Gastrocnemius medialis (tissue), 4 donors: ENCODE results near the gene CAV2. TPM values are rescaled to one million over a fixed set of nuclear protein-coding genes. Genes with fewer than 3 reads are reported as not detected.

Experiments
- ATAC-seq, 2 donors: fragments of 150-250 bp; one replicate each; pipeline ENCODE4 v1.9.1; 2016
- DNase-seq, 2 donors: peaks; one replicate each; pipeline ENCODE4 v3.0.0-alpha.2; 2019
- H3K27ac ChIP-seq, 4 donors: fragments of 200-600 bp; sonication (generic); 1 replicate in 1 of 4; 2 replicates in 3 of 4; pipeline ENCODE4 v1.5.1; 2016 to 2018; ENCODE audit warnings: mild to moderate bottlenecking in 2 of 4, moderate library complexity in 1 of 4
- H3K27me3 ChIP-seq, 3 donors: fragments of 200-600 bp; sonication (generic) in 2 of 3; 1 replicate in 1 of 3; 2 replicates in 2 of 3; pipeline versions ENCODE4 v1.5.1 to v1.6.0; 2016 to 2019; ENCODE audit warnings: mild to moderate bottlenecking in 1 of 3, moderate library complexity in 1 of 3
- H3K36me3 ChIP-seq, 2 donors: fragments of 200-600 bp; sonication (generic) in 1 of 2; one replicate each; pipeline ENCODE4 v1.5.1; 2017 to 2018
- H3K4me1 ChIP-seq, 2 donors: fragments of 200-600 bp; sonication (generic) in 1 of 2; one replicate each; pipeline ENCODE4 v1.5.1; 2016 to 2017; ENCODE audit warnings: mild to moderate bottlenecking in 2 of 2
- H3K4me3 ChIP-seq, 4 donors: fragments of 200-600 bp; sonication (generic) in 3 of 4; 1 replicate in 1 of 4; 2 replicates in 3 of 4; pipeline ENCODE4 v1.5.1; 2016 to 2019; ENCODE audit warnings: mild to moderate bottlenecking in 2 of 4
- H3K9me3 ChIP-seq, 3 donors: fragments of 200-600 bp; sonication (generic) in 2 of 3; 1 replicate in 1 of 3; 2 replicates in 2 of 3; pipeline ENCODE4 v1.5.1; 2016 to 2019
- CTCF ChIP-seq, 5 experiments: fragments of 450-650 bp in 3 of 5; fragments of 200-600 bp in 2 of 5; sonication (generic) in 2 of 5; IDR thresholded peaks in 4 of 5; conservative IDR thresholded peaks in 1 of 5; 1 replicate in 4 of 5; 2 replicates in 1 of 5; pipeline ENCODE4 v1.5.1; 2016 to 2019; ENCODE audit warnings: antibody characterized with exemption in 5 of 5, mild to moderate bottlenecking in 3 of 5, moderate library complexity in 3 of 5
- POLR2A ChIP-seq, 2 donors: fragments of 450-650 bp; IDR thresholded peaks; one replicate each; pipeline ENCODE4 v1.6.1; 2017; ENCODE audit warnings: antibody characterized with exemption in 2 of 2, mild to moderate bottlenecking in 2 of 2, moderate library complexity in 2 of 2
- in situ Hi-C, 4 donors: fragments of 200-750 bp; cut with MboI; loops; one replicate each; pipeline versions ENCODE4 v1.15.0 to v1.8.0; 2017; ENCODE audit warnings: low sequenced_read_pairs in 4 of 4
- intact Hi-C: fragments of 100-400 bp; cut with DNase I; formaldehyde crosslinking; loops from one replicate; pipeline ENCODE4 v1.15.1; 2023; ENCODE audit warnings: low total_unique reads
- total RNA-seq, 4 donors: library from RNA; depleted of rRNA; stranded (reverse); fragments of >200 nt; gene quantifications; one replicate each; pipeline versions ENCODE4 v1.1.0 to v1.2.3, GENCODE V29; 2016

Gene CAV2, protein sequence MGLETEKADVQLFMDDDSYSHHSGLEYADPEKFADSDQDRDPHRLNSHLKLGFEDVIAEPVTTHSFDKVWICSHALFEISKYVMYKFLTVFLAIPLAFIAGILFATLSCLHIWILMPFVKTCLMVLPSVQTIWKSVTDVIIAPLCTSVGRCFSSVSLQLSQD
- total RNA-seq: 10 to 100 TPM; 12.7 to 26.2 (median 14.9) TPM

DNA sequence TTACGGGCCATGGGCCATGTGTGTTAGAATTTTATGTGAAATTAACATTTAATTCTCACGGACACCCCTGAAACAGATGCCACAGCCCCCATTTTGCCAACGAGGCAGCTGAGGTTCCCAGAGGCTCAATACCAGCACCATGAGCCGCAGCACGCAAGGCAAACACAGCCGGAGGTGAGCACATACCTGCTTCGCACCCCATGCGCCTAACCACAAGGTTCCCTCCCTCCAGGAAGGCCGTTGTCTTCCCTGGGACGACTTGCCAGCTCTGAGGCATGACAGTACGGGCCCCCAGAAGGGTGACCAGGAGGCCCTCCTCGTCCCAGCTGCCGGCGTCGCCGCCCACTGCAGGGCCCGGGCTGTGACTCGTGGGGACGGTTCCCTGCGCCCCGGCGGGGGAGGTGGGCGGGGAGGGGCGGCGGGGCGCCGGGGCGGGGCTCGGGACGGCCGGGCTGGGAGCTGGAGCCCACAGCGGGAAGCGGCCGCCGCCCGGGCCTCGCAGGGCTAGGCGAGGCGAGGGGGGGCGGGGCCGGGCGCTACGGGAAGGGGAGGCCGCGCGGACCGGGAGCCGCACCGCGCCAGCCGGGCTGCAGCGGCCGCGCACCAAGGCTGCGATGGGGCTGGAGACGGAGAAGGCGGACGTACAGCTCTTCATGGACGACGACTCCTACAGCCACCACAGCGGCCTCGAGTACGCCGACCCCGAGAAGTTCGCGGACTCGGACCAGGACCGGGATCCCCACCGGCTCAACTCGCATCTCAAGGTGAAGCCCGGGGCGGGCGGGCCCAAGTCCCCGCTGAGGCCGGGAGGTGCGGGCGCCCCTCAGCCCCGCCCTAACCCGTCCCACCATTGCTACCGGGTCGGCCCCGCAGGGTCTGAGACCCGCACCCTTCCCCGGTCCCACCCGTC, at the start of gene CAV2:
Gene CAV2 (plus strand): TSS at position 571 of the 910 bp plus-strand sequence. CDS start 44 bp downstream, at position 615.
- Histone ChIP-seq H3K27me3 (peaks cover 0 to 16% (median 11%) of the 10 kb centered on the region in 3 donors), H3K4me1 (peaks cover 0 to 6% of the 10 kb centered on the region in 2 donors), H3K27ac (peak within 1 kb of the TSS; percentile 74 to 87 (median 83)), H3K4me3 (peak within 1 kb of the TSS; percentile 74 to 87 (median 78)), H3K9me3 (no peaks in the 10 kb centered on the region), H3K36me3 (no peaks in the 10 kb centered on the region)
- DNase-seq (peak; percentile 10 to 18), ATAC-seq (peak; percentile 72 to 83)
- intact Hi-C loops (loop anchor here (2.0 kb wide), 1 partner anchor 25 kb away; the partner anchor contains the start of gene CAV1), in situ Hi-C loops (no loop called here)
- TF ChIP-seq POLR2A (IDR thresholded peaks at IDR 0.05): peak; percentile 38 to 44
- TF ChIP-seq CTCF (IDR thresholded peaks at IDR 0.05 in 4 of 5, conservative IDR thresholded peaks at IDR 0.05 in 1 of 5): no peak

GRCh38 chr7:116449950-116450349, 49.6 kb upstream of the CAV2 start:
- Histone ChIP-seq H3K9me3 (no peaks in the 10 kb centered on the region), H3K4me1 (no peaks in the 10 kb centered on the region), H3K27ac (no peak overlapping the region), H3K36me3 (no peaks in the 10 kb centered on the region), H3K27me3 (no peaks in the 10 kb centered on the region), H3K4me3 (no peak overlapping the region)
- no peak for ATAC-seq
- intact Hi-C loops (no loop called here), in situ Hi-C loops (no loop called here)
- DNase-seq: no peak
- TF ChIP-seq POLR2A (IDR thresholded peaks at IDR 0.05) (no peak), CTCF (IDR thresholded peaks at IDR 0.05 in 4 of 5, conservative IDR thresholded peaks at IDR 0.05 in 1 of 5) (no peak)

- Histone ChIP-seq H3K4me1 (no peaks in the 10 kb centered on the region), H3K4me3 (no peak overlapping the region), H3K27ac (no peak overlapping the region), H3K36me3 (no peaks in the 10 kb centered on the region), H3K27me3 (no peaks in the 10 kb centered on the region), H3K9me3 (no peaks in the 10 kb centered on the region)
- TF ChIP-seq POLR2A (IDR thresholded peaks at IDR 0.05): no peak
- TF ChIP-seq CTCF (IDR thresholded peaks at IDR 0.05 in 4 of 5, conservative IDR thresholded peaks at IDR 0.05 in 1 of 5): no peak
- intact Hi-C loops (no loop called here), in situ Hi-C loops (no loop called here)
- no peak for DNase-seq
- ATAC-seq: no peak
These were observed 47.4 kb upstream of the CAV2 start for GRCh38 chr7:116451957-116452729.

- Histone ChIP-seq H3K4me3 (no peak overlapping the region), H3K27ac (no peak overlapping the region), H3K9me3 (no peaks in the 10 kb centered on the region), H3K4me1 (no peaks in the 10 kb centered on the region), H3K27me3 (no peaks in the 10 kb centered on the region), H3K36me3 (no peaks in the 10 kb centered on the region)
- DNase-seq: no peak
- in situ Hi-C loops: no loop called here
- no peak for ATAC-seq
- intact Hi-C loops: no loop called here
- TF ChIP-seq CTCF (IDR thresholded peaks at IDR 0.05 in 4 of 5, conservative IDR thresholded peaks at IDR 0.05 in 1 of 5) (no peak), POLR2A (IDR thresholded peaks at IDR 0.05) (no peak)
These were observed 45.2 kb upstream of the CAV2 start for GRCh38 chr7:116454377-116454776.
